Fibroblast of skin of scalp (primary cell): Measurements from ENCODE around the gene SLC5A9. TPM values are rescaled to one million over a fixed set of nuclear protein-coding genes. Genes with fewer than 3 reads are reported as not detected.
A peak's percentile ranks its signal among the peaks of the same experiment; 100 is the strongest.
"Not testable (repeated sequence)": the region's sequence is repeated elsewhere in the genome, so short reads cannot be mapped to it uniquely, and the experiment has no call there.

Source experiments
- DNase-seq: peaks from one replicate; pipeline ENCODE4 v3.0.0-alpha.2; 2013
- polyA plus RNA-seq, 2 experiments: library from polyadenylated mRNA; unstranded; fragments of 120-200 nt; gene quantifications; one replicate each; pipeline ENCODE4 v1.2.1, GENCODE V29; 2013; ENCODE audit not compliant: insufficient read length in 2 of 2

The SLC5A9 gene
- 0.14 TPM for polyA plus RNA-seq (2013, experiment 1 of 2; ENCODE audit: insufficient read length)
- polyA plus RNA-seq (2013, experiment 2 of 2; ENCODE audit: insufficient read length): 0.11 TPM

- DNase-seq: no peak
Measured at GRCh38 chr1:48222501-48223242, at the start of gene SLC5A9. Gene SLC5A9, plus strand, starts transcription at chr1:48222716. Its CDS starts 21 bp downstream, at chr1:48222737.

DNA sequence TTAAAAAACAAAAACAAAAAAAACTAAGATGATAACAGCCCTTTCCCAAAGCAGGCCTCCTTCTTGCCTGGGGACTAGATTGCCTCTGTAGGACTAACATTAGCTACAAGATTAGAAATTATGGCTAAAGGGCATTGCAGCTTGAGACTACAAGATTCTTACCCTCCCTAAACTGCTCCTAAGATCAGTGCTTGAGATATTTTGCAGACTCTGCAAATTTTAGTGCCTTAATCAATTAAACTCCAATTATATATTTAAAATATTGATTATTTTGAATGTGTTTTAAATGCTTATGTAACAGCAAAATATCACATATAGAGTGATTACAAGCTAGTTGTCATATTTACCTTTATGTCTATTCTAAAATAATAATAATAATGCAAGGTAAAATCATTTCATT is 47.4 kb upstream of the SLC5A9 start:
- no peak for DNase-seq

GRCh38 chr1:48177257-48177656 is 45.3 kb upstream of the SLC5A9 start:
- DNase-seq: no peak

DNA sequence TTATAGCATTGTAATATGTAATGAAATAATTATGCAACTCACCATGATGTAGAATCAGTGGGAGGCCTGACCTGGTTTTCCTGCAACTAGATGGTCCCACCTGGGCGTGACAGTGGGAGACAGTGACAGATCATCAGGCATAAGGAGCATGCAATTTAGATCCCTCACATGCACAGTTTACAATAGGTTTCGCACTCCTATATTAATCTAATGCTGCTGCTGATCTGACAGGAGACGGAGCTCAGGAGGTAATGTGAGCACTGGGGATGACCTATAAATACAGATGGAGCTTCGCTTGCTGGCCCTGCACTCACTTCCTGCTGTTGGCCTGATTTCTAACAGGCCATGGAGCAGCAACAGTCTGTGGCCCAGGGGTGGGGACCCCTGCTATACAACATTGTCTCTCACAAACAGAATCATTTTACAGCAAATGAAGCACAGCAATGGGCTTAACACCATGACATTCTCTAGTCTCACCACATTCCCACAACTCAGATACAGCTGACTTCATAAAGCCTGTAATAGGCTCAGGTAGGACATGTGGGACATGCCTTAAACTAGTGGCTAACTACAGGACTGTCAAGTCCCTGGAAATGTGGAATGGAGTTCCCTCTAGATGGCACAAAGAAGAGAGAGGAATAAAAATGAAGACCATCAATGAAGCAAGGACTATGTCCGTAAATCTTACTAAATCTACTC is 40.7 kb upstream of the SLC5A9 start:
- no peak for DNase-seq

- no peak for DNase-seq
Measured at GRCh38 chr1:48182439-48182838, 40.1 kb upstream of the SLC5A9 start.

- no peak for DNase-seq
Measured at GRCh38 chr1:48186306-48186839, 36.1 kb upstream of the SLC5A9 start.

DNA sequence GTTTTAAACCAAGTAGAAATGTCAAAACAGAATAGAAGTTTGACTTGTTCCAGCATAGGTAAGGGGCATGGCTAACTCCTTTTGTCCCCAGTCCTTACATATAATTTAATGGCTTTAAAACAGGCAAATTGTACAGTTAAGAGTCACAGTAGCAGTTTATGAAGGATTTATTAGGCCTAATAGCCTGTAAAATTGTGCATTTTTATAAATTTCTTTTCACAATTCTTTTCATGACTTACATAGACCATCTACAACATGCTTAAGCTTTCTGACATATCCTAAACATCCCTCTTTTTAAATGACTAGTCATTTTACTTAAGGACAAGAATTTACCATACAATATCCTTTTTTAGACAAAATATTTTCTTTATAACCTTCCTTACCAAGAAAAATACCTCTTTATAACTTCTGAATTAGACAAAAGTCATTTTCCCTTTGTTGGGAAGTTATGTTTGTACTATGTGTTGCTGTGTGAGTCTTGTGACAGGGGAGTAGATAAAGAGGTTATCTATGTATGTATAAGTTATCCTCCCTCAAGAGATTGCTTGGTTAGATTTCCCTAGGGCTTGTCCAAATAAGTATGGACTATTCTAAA is 34.5 kb upstream of the SLC5A9 start:
- no peak for DNase-seq

- no peak for DNase-seq
Measured at GRCh38 chr1:48190881-48191280, 31.6 kb upstream of the SLC5A9 start.

GRCh38 chr1:48194801-48195200 is 27.7 kb upstream of the SLC5A9 start:
- no peak for DNase-seq

GRCh38 chr1:48196237-48196636 is 26.3 kb upstream of the SLC5A9 start:
- no peak for DNase-seq

GRCh38 chr1:48198970-48199369 is 23.5 kb upstream of the SLC5A9 start:
- DNase-seq: no peak

DNA sequence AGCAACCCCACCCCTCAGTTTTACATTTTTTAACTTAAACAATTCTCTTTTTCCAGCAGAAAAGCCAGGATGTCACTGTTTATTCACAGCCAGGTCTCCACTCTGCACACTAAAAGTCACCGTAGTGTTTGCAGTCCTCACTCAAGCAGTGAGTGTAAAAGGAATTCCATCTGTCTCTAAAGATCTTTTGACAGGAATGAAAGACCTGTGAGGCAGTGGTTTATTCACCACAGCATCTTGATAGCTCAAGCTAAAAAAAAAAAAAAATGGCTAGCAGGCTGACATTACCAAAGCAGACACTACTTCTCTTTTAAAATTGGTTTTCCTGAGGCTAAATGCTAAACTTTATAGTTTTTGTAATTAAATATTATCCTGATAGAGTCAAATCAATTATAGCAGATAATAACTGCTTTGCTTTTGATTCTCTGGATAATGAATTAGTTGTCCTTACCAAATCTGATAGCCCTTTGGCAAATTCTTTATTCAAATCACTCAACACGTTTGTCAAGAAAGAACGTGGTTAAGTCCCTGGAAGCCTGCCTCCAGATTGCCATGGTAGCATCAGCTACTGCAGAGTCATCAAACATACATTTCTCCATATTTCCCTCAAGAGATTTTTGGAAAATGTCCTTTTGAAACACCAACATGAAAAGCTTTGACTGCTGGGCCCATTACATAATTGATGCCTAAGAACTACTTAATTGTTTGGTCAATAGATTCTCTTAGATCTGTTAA is 22.2 kb upstream of the SLC5A9 start:
- DNase-seq: peak; percentile 50

DNA sequence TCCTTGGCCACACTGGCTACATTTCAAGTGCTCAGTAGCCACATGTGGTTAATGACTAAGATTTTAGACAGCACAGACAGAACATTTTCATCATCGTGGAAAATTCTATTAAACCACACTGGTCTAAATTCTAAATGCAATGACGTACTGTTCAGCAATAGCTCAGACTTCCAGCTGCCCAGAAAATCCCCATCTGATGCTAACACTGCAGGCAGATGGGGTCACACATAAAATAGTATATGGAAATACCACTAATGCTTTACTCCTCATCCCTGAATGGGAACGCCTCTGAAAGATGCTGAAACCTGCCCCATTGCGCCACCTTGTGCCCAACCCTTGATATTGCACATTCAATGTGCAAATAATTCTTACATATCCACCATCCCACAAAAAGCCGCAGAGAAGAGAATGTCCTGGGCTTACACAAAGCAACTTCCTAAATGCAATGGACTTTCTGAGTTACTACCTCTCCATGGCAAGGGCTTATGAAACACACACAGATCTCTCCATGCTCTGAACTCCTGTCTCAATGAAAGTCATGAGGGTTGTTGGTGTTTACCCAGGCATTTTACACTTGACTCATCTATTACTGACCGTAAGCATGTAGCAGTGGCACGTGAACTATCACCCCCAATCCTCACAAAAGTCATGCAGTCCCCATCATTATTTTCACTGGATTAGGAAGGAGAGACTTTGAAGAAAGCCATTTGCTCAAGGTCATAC is 20.3 kb upstream of the SLC5A9 start:
- DNase-seq: peak; percentile 96

DNA sequence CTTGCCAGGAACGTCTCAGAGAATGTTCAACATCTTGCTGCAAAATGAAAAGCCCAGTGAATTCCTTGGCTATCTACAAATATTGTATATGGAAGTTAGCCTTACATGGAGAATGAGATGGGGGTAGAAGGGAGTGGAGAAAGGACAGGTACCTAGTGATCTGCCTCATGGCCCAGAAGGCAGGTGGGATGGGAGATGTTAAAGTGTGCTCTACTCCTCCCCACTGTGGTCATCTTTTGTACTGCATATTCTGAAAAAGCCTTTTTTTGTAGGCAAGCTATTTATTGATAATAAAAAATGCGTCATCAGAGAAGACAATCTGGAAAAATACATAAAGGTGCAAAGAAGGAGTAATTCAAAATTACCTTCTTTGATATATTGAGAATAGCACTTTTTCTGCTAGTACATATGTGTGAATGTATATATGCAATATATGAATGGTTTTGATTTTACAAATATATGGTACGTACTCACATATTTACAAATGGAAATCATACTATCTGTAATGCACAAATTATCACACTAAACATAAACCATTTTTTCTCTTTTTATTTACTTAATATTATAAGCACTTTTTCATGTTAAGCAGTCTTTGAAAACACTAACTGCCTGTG is 19.1 kb upstream of the SLC5A9 start:
- peak; percentile 19 for DNase-seq

- no peak for DNase-seq
Measured at GRCh38 chr1:48205522-48205921, 17.0 kb upstream of the SLC5A9 start.

GRCh38 chr1:48206371-48206770 is 16.1 kb upstream of the SLC5A9 start:
- DNase-seq: no peak

DNA sequence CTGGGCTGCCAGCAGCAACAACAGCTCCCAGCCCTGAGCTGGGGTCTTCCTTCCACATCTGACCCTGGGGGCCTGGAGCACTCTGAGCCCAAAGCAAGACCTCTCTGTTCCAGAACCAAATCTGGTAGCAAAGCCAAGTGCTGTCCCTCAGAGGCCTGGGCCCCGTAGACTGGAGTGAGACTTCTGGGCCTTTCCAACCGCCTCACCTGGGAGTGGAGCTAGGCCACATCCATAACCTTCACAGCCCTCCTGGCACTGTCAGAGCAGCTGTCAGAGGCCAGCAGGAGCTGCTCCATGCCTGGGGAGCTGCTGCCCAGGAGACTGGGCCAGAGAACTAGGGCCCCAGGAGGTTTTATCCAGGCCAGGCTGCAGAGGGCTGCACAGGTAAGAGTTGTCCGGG is 15.4 kb upstream of the SLC5A9 start:
- no peak for DNase-seq

GRCh38 chr1:48207536-48208075 is 14.9 kb upstream of the SLC5A9 start:
- DNase-seq: no peak

DNA sequence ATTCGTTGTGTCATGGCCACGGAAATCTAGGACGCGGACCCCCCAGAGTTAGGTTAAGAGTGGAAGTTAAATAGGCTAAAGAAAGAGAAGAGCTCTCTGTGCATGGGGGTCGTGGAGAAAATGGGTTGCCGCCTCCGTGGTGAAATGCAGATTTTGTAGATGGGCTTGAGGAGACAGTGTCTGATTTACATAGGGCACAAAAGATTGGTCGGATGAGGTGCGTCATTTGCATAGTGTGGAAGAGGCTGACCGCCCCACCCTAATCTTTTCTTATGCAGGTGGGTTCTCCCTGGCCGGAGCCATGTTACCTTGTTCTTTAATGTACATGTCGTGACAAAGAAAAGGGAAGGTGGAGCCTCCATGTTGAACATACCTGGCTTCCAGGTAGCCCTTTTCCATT is 14.3 kb upstream of the SLC5A9 start:
- DNase-seq: no peak

DNA sequence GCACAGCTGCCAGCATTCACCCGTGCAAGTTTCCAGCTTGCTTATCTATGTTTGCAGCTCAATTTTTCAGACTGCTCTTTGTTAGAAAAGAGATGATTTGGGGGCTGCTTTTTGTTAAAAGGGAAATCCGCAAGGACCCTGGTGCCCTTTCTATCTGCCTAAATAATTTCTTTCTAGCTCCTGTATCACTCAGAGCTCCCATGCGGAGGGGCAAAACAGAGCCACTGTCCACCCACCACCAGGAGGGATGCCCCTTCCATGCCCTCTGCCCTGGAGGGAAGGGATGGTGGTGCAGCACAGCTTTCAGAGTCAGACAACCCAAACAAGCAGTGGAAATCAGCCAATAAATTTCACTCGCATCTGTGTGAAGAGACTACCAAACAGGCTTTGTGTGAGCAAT is 13.9 kb upstream of the SLC5A9 start:
- DNase-seq: no peak

DNA sequence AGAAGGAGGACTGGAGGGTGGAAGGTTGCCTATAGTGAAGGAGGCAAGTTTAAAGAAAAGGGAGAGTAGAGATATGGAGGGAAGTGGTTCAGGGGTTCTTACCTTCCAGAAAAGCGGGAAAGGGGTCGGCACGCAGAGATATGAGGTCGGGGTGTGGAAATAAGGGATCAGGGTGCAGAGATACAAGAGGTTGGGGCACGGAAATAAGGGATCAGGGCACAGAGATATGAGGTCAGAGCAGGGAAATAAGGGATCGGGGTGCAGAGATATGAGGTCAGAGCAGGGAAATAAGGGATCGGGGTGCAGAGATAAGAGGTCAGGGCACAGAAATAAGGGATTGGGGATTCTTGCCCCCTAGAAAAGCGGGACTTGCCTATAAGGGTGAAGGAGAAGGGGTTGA is 9.1 kb upstream of the SLC5A9 start:
- DNase-seq: not testable (repeated sequence)
